Heart left ventricle (tissue), 16 donors: ENCODE data around the gene PODNL1. TPM values are rescaled to one million over a fixed set of nuclear protein-coding genes. Genes with fewer than 3 reads are reported as not detected.

Experiments
- ATAC-seq, 4 donors: fragments of 200-7000 bp; cut with Tn5 transposase; one replicate each; pipeline ENCODE4 v1.9.1; 2020 to 2022; ENCODE audit warnings: moderate library complexity in 4 of 4, mild to moderate bottlenecking in 3 of 4, moderate number of reproducible peaks in 1 of 4
- DNase-seq, 5 donors: peaks; one replicate each; pipeline ENCODE4 v3.0.0-alpha.2; 2020
- H3K27ac ChIP-seq, 12 donors: fragments of 200-600 bp; sonication (generic) in 4 of 12; one replicate each; pipeline versions ENCODE4 v1.5.0 to v1.8.0; 2016 to 2022; ENCODE audit warnings: mild to moderate bottlenecking in 2 of 12
- H3K27me3 ChIP-seq, 9 donors: fragments of 200-600 bp; sonication (generic) in 2 of 9; one replicate each; pipeline versions ENCODE4 v1.5.1 to v1.8.0; 2016 to 2022; ENCODE audit warnings: mild to moderate bottlenecking in 3 of 9
- H3K36me3 ChIP-seq, 9 donors: fragments of 200-600 bp; sonication (generic) in 2 of 9; one replicate each; pipeline versions ENCODE4 v1.5.0 to v1.8.0; 2018 to 2022; ENCODE audit warnings: mild to moderate bottlenecking in 2 of 9
- H3K4me1 ChIP-seq, 12 donors: fragments of 200-600 bp; sonication (generic) in 4 of 12; one replicate each; pipeline versions ENCODE4 v1.5.0 to v1.8.0; 2016 to 2022; ENCODE audit warnings: mild to moderate bottlenecking in 3 of 12
- H3K4me3 ChIP-seq, 12 donors: fragments of 200-600 bp; sonication (generic) in 4 of 12; one replicate each; pipeline versions ENCODE4 v1.5.0 to v1.8.0; 2017 to 2022; ENCODE audit warnings: mild to moderate bottlenecking in 9 of 12, moderate library complexity in 4 of 12
- H3K9me3 ChIP-seq, 12 donors: fragments of 200-600 bp; sonication (generic) in 4 of 12; one replicate each; pipeline versions ENCODE4 v1.5.0 to v1.8.0; 2016 to 2022; ENCODE audit warnings: mild to moderate bottlenecking in 1 of 12
- CTCF ChIP-seq, 12 donors: fragments of 200-600 bp; sonication (generic) in 4 of 12; IDR thresholded peaks; one replicate each; pipeline versions ENCODE4 v1.5.0 to v1.8.0; 2018 to 2022; ENCODE audit warnings: antibody characterized with exemption in 12 of 12, mild to moderate bottlenecking in 5 of 12
- POLR2A ChIP-seq, 2 donors: fragments of 450-650 bp; IDR thresholded peaks; one replicate each; pipeline ENCODE4 v1.6.1; 2017; ENCODE audit warnings: antibody characterized with exemption in 2 of 2, mild to moderate bottlenecking in 2 of 2, moderate library complexity in 2 of 2
- WGBS, 4 donors: extraction: QIAGEN DNeasy Blood & Tissue Kit in 2 of 4; methylation state at CpG; one replicate each; pipeline versions ENCODE4 v1.1.5 to v1.1.7; 2013 to 2018; 5-methylcytosine and 5-hydroxymethylcytosine counted together
- intact Hi-C, 10 donors: fragments of 100-400 bp; cut with DNase I; formaldehyde crosslinking; loops; one replicate each; pipeline versions ENCODE4 v1.11.1 to v1.14.2; 2022
- polyA plus RNA-seq, 2 donors: library from polyadenylated mRNA; stranded (reverse); fragments of 200-250 nt; gene quantifications; one replicate each; pipeline ENCODE4 v1.2.3, GENCODE V29; 2013
- total RNA-seq, 9 donors: library from RNA; depleted of rRNA in 2 of 9; stranded (reverse); fragments of >200 nt in 2 of 9; fragmentation: NEBNext Ultra II Directional in 3 of 9; extraction: Animal tissue kit (Norgen Biotek cat#: 25700) in 3 of 9; gene quantifications; one replicate each; pipeline versions ENCODE4 v1.1.0 to v1.2.4, GENCODE V29; 2016 to 2023
- donor health status: ischemic (EF 13 %, LVEDD 7.1; RV severe dilation, severe dysfunction).
- donor health status: healthy with polysubstance abuse.
- donor health status: DM: no; HTN: yes; CAD: no.
- donor health status: DM: no; HTN: no; CAD: no.
- donor health status: ischemic (EF 25% LVEDD 6.9; RV normal size, moderate dysfunction).
- donor health status: ischemic (EF 25% LVEDD 5.7; RV mildly dilated, moderate dysfunction).
- donor health status: healthy.
- donor health status: DM: yes; HTN: yes; CAD: no.
- donor health status: ischemic (EF 35%, LVEDD 5.7; RV mildly dilated, moderate dysfunction).
- donor health status: nonischemic (EF 11% LVEDD 7.7; RV severe dilation, severe dysfunction).
- donor health status: DM: yes; HTN: yes; CAD: no.
- donor health status: PGD.
- donor health status: ischemic (EF 29% LVEDD 5.4; RV normal size, mild dysfunction).
- donor health status: nonischemic (EF 23%, LVEDD 6.1; RV moderate dilation, normal function).

Gene PODNL1
- total and polyA plus RNA-seq, 11 donors: 0.36 to 6.3 (median 1.6) TPM; not detected in 1

- TF ChIP-seq POLR2A (IDR thresholded peaks at IDR 0.05): no peak
- no peak for TF ChIP-seq CTCF (IDR thresholded peaks at IDR 0.05)
- intact Hi-C loops: no loop called here
- Histone ChIP-seq H3K4me3 (no peak overlapping the region), H3K36me3 (peaks cover 0 to 92% (median 85%) of the 10 kb centered on the region in 9 donors), H3K9me3 (no peaks in the 10 kb centered on the region), H3K4me1 (peaks cover 0 to 15% (median 0%) of the 10 kb centered on the region in 12 donors), H3K27me3 (no peaks in the 10 kb centered on the region), H3K27ac (no peak overlapping the region)
- DNase-seq: no peak
- WGBS, 4 donors: 81 to 88% (median 83%) methylated on average over 3 of the region's 3 CpGs
- ATAC-seq: no peak
Measured at GRCh38 chr19:13914777-13915176, 23.4 kb downstream of the PODNL1 start.

- no peaks in the 10 kb centered on the region for H3K9me3 ChIP-seq
- intact Hi-C loops: no loop called here
- DNase-seq: no peak
- ATAC-seq: no peak
- TF ChIP-seq POLR2A (IDR thresholded peaks at IDR 0.05) (no peak), CTCF (IDR thresholded peaks at IDR 0.05) (no peak)
- WGBS, 4 donors: 95 to 97% (median 96%) methylated on average over 14 to 17 of the region's 17 CpGs
- no peak overlapping the region for H3K27ac ChIP-seq
- H3K36me3 ChIP-seq: peaks cover 0 to 83% (median 70%) of the 10 kb centered on the region in 9 donors
- H3K4me3 ChIP-seq: no peak overlapping the region
- H3K27me3 ChIP-seq: no peaks in the 10 kb centered on the region
- H3K4me1 ChIP-seq: peaks cover 0 to 12% (median 0%) of the 10 kb centered on the region in 12 donors
Measured at GRCh38 chr19:13913352-13913751, 24.9 kb downstream of the PODNL1 start.

- intact Hi-C loops: loop anchor here in 1 of 10 donors (5.0 kb wide), 1 partner anchor 43 kb away; the partner anchor contains the start of gene DCAF15
- H3K9me3 ChIP-seq: no peaks in the 10 kb centered on the region
- DNase-seq: no peak
- ATAC-seq: no peak
- H3K4me3 ChIP-seq: no peak overlapping the region
- H3K27ac ChIP-seq: no peak overlapping the region
- TF ChIP-seq CTCF (IDR thresholded peaks at IDR 0.05) (no peak), POLR2A (IDR thresholded peaks at IDR 0.05) (no peak)
- peaks cover 0 to 19% (median 14%) of the 10 kb centered on the region in 12 donors for H3K4me1 ChIP-seq
- peaks cover 0 to 46% (median 33%) of the 10 kb centered on the region in 9 donors for H3K36me3 ChIP-seq
- WGBS, 4 donors: 94 to 100% (median 98%) methylated on average over 2 of the region's 2 CpGs
- no peaks in the 10 kb centered on the region for H3K27me3 ChIP-seq
Measured at GRCh38 chr19:13909430-13909829, 28.8 kb downstream of the PODNL1 start.

- no peak for TF ChIP-seq CTCF (IDR thresholded peaks at IDR 0.05)
- TF ChIP-seq POLR2A (IDR thresholded peaks at IDR 0.05): no peak
- intact Hi-C loops: loop anchor here in 1 of 10 donors (5.0 kb wide), 1 partner anchor 44 kb away; the partner anchor contains the start of gene DCAF15
- WGBS, 4 donors: 89 to 91% (median 90%) methylated on average over 8 of the region's 8 CpGs
Measured at GRCh38 chr19:13908674-13909073, 29.5 kb downstream of the PODNL1 start.

More at GRCh38 chr19:13908674-13909073, 29.5 kb downstream of the PODNL1 start:
- H3K4me1 ChIP-seq: peaks cover 0 to 19% (median 14%) of the 10 kb centered on the region in 12 donors
- no peak overlapping the region for H3K4me3 ChIP-seq
- no peak for DNase-seq
- peaks cover 0 to 38% (median 26%) of the 10 kb centered on the region in 9 donors for H3K36me3 ChIP-seq
- no peak for ATAC-seq
- H3K27ac ChIP-seq: no peak overlapping the region
- no peaks in the 10 kb centered on the region for H3K27me3 ChIP-seq
- H3K9me3 ChIP-seq: no peaks in the 10 kb centered on the region
